ENCODE results near the gene FGFBP1. TPM values are rescaled to one million over a fixed set of nuclear protein-coding genes. Genes with fewer than 3 reads are reported as not detected.

The FGFBP1 gene
- total and polyA plus RNA-seq, 12 donors, result 0.13 TPM; not detected in 11

DNA sequence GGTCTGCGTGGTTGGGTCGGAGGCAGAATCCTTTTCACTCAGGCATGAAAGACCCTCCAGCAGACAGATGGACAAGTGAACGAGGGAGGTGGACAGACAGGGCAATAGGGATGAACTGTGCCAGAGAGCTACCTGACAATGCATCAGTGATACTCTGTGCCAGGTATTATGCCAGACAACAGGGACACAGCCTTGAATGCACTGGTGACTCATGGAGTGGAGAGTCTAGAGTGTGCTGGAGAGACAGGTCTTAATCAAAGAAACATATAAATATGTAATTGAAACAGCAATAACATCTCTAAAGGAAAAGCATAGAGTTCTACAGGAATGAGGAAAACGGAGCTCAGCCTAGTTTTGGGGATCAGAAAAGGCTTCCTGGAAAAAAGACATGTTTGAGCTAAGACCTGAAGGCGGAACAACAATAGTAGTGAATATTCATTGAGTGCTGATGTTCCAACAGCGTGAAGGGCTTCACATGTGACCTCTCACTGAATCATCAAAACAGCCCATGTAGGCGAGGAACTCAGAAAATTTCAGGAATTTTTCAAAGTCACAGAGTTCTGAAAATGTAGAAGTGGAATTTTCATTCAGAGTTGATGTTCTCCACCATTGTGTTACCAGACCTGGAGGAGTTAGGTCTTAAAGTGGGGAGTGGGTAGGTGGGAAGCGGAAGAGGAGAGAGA lies 44.4 kb upstream of the FGFBP1 start:
- 91 to 92% methylated on average over 8 of the region's 8 CpGs for WGBS, 2 donors
- no peak overlapping the region for H3K4me3 ChIP-seq
- no peaks in the 10 kb centered on the region for H3K9me3 ChIP-seq
- DNase-seq (no peak), ATAC-seq (no peak)
- TF ChIP-seq, protein P1, sequence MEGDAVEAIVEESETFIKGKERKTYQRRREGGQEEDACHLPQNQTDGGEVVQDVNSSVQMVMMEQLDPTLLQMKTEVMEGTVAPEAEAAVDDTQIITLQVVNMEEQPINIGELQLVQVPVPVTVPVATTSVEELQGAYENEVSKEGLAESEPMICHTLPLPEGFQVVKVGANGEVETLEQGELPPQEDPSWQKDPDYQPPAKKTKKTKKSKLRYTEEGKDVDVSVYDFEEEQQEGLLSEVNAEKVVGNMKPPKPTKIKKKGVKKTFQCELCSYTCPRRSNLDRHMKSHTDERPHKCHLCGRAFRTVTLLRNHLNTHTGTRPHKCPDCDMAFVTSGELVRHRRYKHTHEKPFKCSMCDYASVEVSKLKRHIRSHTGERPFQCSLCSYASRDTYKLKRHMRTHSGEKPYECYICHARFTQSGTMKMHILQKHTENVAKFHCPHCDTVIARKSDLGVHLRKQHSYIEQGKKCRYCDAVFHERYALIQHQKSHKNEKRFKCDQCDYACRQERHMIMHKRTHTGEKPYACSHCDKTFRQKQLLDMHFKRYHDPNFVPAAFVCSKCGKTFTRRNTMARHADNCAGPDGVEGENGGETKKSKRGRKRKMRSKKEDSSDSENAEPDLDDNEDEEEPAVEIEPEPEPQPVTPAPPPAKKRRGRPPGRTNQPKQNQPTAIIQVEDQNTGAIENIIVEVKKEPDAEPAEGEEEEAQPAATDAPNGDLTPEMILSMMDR (IDR thresholded peaks at IDR 0.05), result no peak
- H3K27ac ChIP-seq, result no peak overlapping the region
- H3K27me3 ChIP-seq, result no peaks in the 10 kb centered on the region
- peaks cover 0 to 78% (median 0%) of the 10 kb centered on the region in 9 donors for H3K36me3 ChIP-seq
- no peaks in the 10 kb centered on the region for H3K4me1 ChIP-seq
- intact Hi-C loops (cut with DNase I), result no loop called here

GRCh38 chr4:15976456-15977447 lies 38.2 kb upstream of the FGFBP1 start:
- Histone ChIP-seq H3K9me3 (no peaks in the 10 kb centered on the region), H3K27me3 (no peaks in the 10 kb centered on the region), H3K4me1 (peaks cover 0 to 8% (median 0%) of the 10 kb centered on the region in 9 donors), H3K27ac (no peak overlapping the region), H3K4me3 (no peak overlapping the region), H3K36me3 (peaks cover 0 to 24% (median 0%) of the 10 kb centered on the region in 9 donors)
- TF ChIP-seq, protein P1 (IDR thresholded peaks at IDR 0.05), result peak in 3 of 9 donors; percentile 19 to 26 (median 20)
- 65 to 67% methylated on average over 7 of the region's 7 CpGs for WGBS, 2 donors
- DNase-seq (no peak), ATAC-seq (peak; percentile 46 to 87 (median 74))
- intact Hi-C loops (cut with DNase I), result no loop called here

DNA sequence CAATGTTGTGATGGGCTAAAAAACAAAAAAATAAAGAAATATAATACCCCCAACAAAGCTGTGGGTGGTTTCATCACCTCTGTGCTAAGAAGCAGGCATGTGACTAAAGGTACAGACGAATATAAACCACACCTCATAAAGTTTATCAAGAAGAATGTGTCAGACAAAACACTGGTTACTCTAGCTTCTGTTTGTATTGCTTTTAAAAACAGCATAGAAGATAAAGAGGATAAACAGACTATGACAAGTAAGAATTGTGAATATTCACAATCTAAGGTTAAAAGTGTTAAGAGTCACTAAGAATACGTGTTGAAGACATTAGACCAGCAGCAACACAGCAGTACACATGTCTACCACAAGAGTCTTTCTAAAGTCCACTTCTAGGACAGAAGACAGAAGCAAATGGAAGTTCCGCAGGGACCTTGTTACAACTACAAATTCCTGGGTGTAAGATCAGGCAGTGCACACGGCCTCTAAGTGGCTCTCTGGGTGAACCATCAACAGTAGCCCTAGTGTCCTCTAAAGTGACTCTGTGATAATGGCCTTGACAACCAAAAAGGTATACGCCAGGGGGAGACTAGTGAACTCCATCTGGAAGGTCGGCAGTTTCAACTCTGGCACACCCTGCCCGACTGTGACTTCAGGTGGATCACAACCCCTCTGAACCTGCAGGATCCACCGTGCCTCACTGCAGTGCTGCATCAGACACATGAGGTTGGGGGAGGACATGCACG lies 32.7 kb upstream of the FGFBP1 start:
- Histone ChIP-seq H3K36me3 (peaks cover 0 to 11% (median 0%) of the 10 kb centered on the region in 9 donors), H3K9me3 (peaks cover 0 to 4% (median 0%) of the 10 kb centered on the region in 11 donors), H3K4me3 (no peak overlapping the region), H3K27ac (no peak overlapping the region), H3K27me3 (no peaks in the 10 kb centered on the region), H3K4me1 (no peaks in the 10 kb centered on the region)
- ATAC-seq, result no peak
- WGBS, 2 donors, result 86% methylated on average over 9 of the region's 9 CpGs
- no peak for DNase-seq
- TF ChIP-seq, protein P1 (IDR thresholded peaks at IDR 0.05), result no peak
- intact Hi-C loops (cut with DNase I), result no loop called here
